Esophagus muscularis mucosa (tissue), 4 donors: ENCODE measurements around the gene SERPINB12. TPM values are rescaled to one million over a fixed set of nuclear protein-coding genes. Genes with fewer than 3 reads are reported as not detected.

Experiments
- DNase-seq: peaks from one replicate; pipeline ENCODE4 v3.0.0-alpha.2; 2017; ENCODE audit errors: extremely low spot score
- H3K27ac ChIP-seq, 4 donors: fragments of 200-600 bp; sonication (generic); replicated peaks in 1 of 4; 1 replicate in 3 of 4; 2 replicates in 1 of 4; pipeline ENCODE4 v1.5.1; 2016 to 2019; ENCODE audit warnings: mild to moderate bottlenecking in 1 of 4
- H3K27me3 ChIP-seq, 4 donors: fragments of 200-600 bp; sonication (generic); one replicate each; pipeline versions ENCODE4 v1.5.1 to v1.6.0; 2016 to 2019
- H3K36me3 ChIP-seq, 4 donors: fragments of 200-600 bp; sonication (generic); one replicate each; pipeline ENCODE4 v1.5.1; 2016 to 2019
- H3K4me1 ChIP-seq, 4 donors: fragments of 200-600 bp; sonication (generic); one replicate each; pipeline ENCODE4 v1.5.1; 2016 to 2019
- H3K4me3 ChIP-seq, 4 donors: fragments of 200-600 bp; sonication (generic); 1 replicate in 2 of 4; 2 replicates in 2 of 4; pipeline ENCODE4 v1.5.1; 2016 to 2019; ENCODE audit warnings: mild to moderate bottlenecking in 4 of 4, moderate library complexity in 1 of 4
- H3K9me3 ChIP-seq, 4 donors: fragments of 200-600 bp; sonication (generic); 1 replicate in 3 of 4; 2 replicates in 1 of 4; pipeline ENCODE4 v1.5.1; 2016 to 2019
- CTCF ChIP-seq, 3 experiments: fragments of 200-600 bp in 2 of 3; fragments of 450-650 bp in 1 of 3; sonication (generic) in 2 of 3; IDR thresholded peaks; one replicate each; pipeline ENCODE4 v1.5.1; 2017 to 2019; ENCODE audit warnings: antibody characterized with exemption in 3 of 3, mild to moderate bottlenecking in 2 of 3, moderate library complexity in 1 of 3
- EP300 ChIP-seq: sonication (generic); formaldehyde crosslinking; IDR thresholded peaks from one replicate; pipeline ENCODE4 v1.6.1; 2017; ENCODE audit warnings: antibody characterized with exemption
- POLR2A ChIP-seq: fragments of 450-650 bp; IDR thresholded peaks from one replicate; pipeline ENCODE4 v1.6.1; 2017; ENCODE audit warnings: antibody characterized with exemption, moderate library complexity, mild to moderate bottlenecking, low read depth
- POLR2AphosphoS5 ChIP-seq, 2 donors: sonication (generic); formaldehyde crosslinking; IDR thresholded peaks; one replicate each; pipeline ENCODE4 v1.6.1; 2017; ENCODE audit warnings: antibody characterized with exemption in 2 of 2
- WGBS: methylation state at CpG from one replicate; pipeline ENCODE4 v1.1.5; 2018; 5-methylcytosine and 5-hydroxymethylcytosine counted together
- intact Hi-C: fragments of 100-400 bp; cut with DNase I; formaldehyde crosslinking; loops from one replicate; pipeline ENCODE4 v1.15.1; 2023
- total RNA-seq, 4 donors: library from RNA; depleted of rRNA; stranded (reverse); fragments of >200 nt; gene quantifications; one replicate each; pipeline versions ENCODE4 v1.1.0 to v1.2.1, GENCODE V29; 2016

The SERPINB12 gene
- total RNA-seq, 4 donors from 2014 or later: not detected

GRCh38 chr18:63588909-63589308 is 46.7 kb downstream of the SERPINB12 start:
- H3K4me1 ChIP-seq: no peaks in the 10 kb centered on the region
- DNase-seq: no peak
- H3K27me3 ChIP-seq: no peaks in the 10 kb centered on the region
- no peak overlapping the region for H3K4me3 ChIP-seq
- TF ChIP-seq POLR2AphosphoS5 (IDR thresholded peaks at IDR 0.05): no peak
- TF ChIP-seq POLR2A: no peak
- no peak for TF ChIP-seq EP300
- no peak for TF ChIP-seq CTCF (IDR thresholded peaks at IDR 0.05)
- H3K27ac ChIP-seq: no peak overlapping the region
- H3K9me3 ChIP-seq: no peaks in the 10 kb centered on the region
- intact Hi-C loops: no loop called here
- 82% methylated on average over 5 of the region's 5 CpGs for WGBS
- H3K36me3 ChIP-seq: no peaks in the 10 kb centered on the region

- H3K4me3 ChIP-seq: no peak overlapping the region
- H3K36me3 ChIP-seq: no peaks in the 10 kb centered on the region
- no peaks in the 10 kb centered on the region for H3K27me3 ChIP-seq
- DNase-seq: no peak
- H3K9me3 ChIP-seq: no peaks in the 10 kb centered on the region
- WGBS: 25% methylated on average over 2 of the region's 2 CpGs
- intact Hi-C loops: no loop called here
- no peak overlapping the region for H3K27ac ChIP-seq
- no peak for TF ChIP-seq POLR2AphosphoS5 (IDR thresholded peaks at IDR 0.05)
- no peak for TF ChIP-seq CTCF (IDR thresholded peaks at IDR 0.05)
- TF ChIP-seq POLR2A: no peak
- TF ChIP-seq EP300: no peak
- no peaks in the 10 kb centered on the region for H3K4me1 ChIP-seq
Observed at GRCh38 chr18:63590373-63590772, 48.2 kb downstream of the SERPINB12 start.

- TF ChIP-seq CTCF (IDR thresholded peaks at IDR 0.05) (no peak), EP300 (no peak), POLR2AphosphoS5 (IDR thresholded peaks at IDR 0.05) (no peak), POLR2A (no peak)
- Histone ChIP-seq H3K36me3 (no peaks in the 10 kb centered on the region), H3K9me3 (no peaks in the 10 kb centered on the region), H3K4me1 (no peaks in the 10 kb centered on the region), H3K4me3 (no peak overlapping the region), H3K27me3 (no peaks in the 10 kb centered on the region), H3K27ac (no peak overlapping the region)
- 67% methylated on average over 3 of the region's 3 CpGs for WGBS
- no peak for DNase-seq
- intact Hi-C loops: no loop called here
Observed at GRCh38 chr18:63590966-63591695, 49.0 kb downstream of the SERPINB12 start.

GRCh38 chr18:63591725-63592124 is 49.6 kb downstream of the SERPINB12 start:
- Histone ChIP-seq H3K36me3 (no peaks in the 10 kb centered on the region), H3K27me3 (no peaks in the 10 kb centered on the region), H3K4me3 (no peak overlapping the region), H3K4me1 (no peaks in the 10 kb centered on the region), H3K27ac (no peak overlapping the region), H3K9me3 (no peaks in the 10 kb centered on the region)
- TF ChIP-seq EP300: no peak
- TF ChIP-seq POLR2AphosphoS5 (IDR thresholded peaks at IDR 0.05): no peak
- TF ChIP-seq POLR2A: no peak
- TF ChIP-seq CTCF (IDR thresholded peaks at IDR 0.05): no peak
- WGBS: 94% methylated on average over 3 of the region's 3 CpGs
- no peak for DNase-seq
- intact Hi-C loops: no loop called here

GRCh38 chr18:63592471-63592870 is 50.3 kb downstream of the SERPINB12 start:
- H3K27ac ChIP-seq: no peak overlapping the region
- no peak overlapping the region for H3K4me3 ChIP-seq
- H3K9me3 ChIP-seq: no peaks in the 10 kb centered on the region
- 9% methylated on average over 1 of the region's 1 CpG for WGBS
- H3K36me3 ChIP-seq: no peaks in the 10 kb centered on the region
- intact Hi-C loops: no loop called here
- H3K27me3 ChIP-seq: no peaks in the 10 kb centered on the region
- H3K4me1 ChIP-seq: no peaks in the 10 kb centered on the region
- TF ChIP-seq EP300: no peak
- no peak for TF ChIP-seq POLR2AphosphoS5 (IDR thresholded peaks at IDR 0.05)
- no peak for TF ChIP-seq POLR2A
- TF ChIP-seq CTCF (IDR thresholded peaks at IDR 0.05): no peak
- no peak for DNase-seq
